OCI-LY1 (cell line): ENCODE measurements around the gene CC2D1A.
A peak's percentile ranks its signal among the peaks of the same experiment; 100 is the strongest.

ENCODE experiments used
- H2AFZ ChIP-seq: fragments of 200-600 bp; sonication (generic), shearing (Covaris generic); 2 replicates; pipeline ENCODE4 v1.6.0; 2014; ENCODE audit warnings: antibody characterized with exemption, mild to moderate bottlenecking, low read length
- H3F3A ChIP-seq: fragments of 200-600 bp; sonication (generic), shearing (Covaris generic); 2 replicates; pipeline ENCODE4 v1.6.0; 2014; ENCODE audit warnings: mild to moderate bottlenecking, antibody characterized with exemption, low read length, moderate library complexity; ENCODE audit not compliant: insufficient read depth
- H3K27ac ChIP-seq: fragments of 200-600 bp; sonication (generic); 2 replicates; pipeline ENCODE4 v1.5.1; 2014; ENCODE audit warnings: low read length, mixed run types, mild to moderate bottlenecking, low read depth; ENCODE audit not compliant: poor library complexity, severe bottlenecking
- H3K27me3 ChIP-seq: fragments of 200-600 bp; sonication (generic); 2 replicates; pipeline ENCODE4 v1.6.0; 2014; ENCODE audit warnings: antibody characterized with exemption, mild to moderate bottlenecking, low read length, moderate library complexity; ENCODE audit not compliant: insufficient read depth
- H3K36me3 ChIP-seq: fragments of 200-600 bp; sonication (generic); 2 replicates; pipeline ENCODE4 v1.6.1; 2014; ENCODE audit warnings: mild to moderate bottlenecking, antibody characterized with exemption, low read length, moderate library complexity, mixed read lengths; ENCODE audit not compliant: insufficient read depth
- H3K4me1 ChIP-seq: fragments of 200-600 bp; sonication (generic); 2 replicates; pipeline ENCODE4 v1.5.1; 2014; ENCODE audit warnings: mild to moderate bottlenecking, low read length, moderate library complexity; ENCODE audit not compliant: insufficient read depth, severe bottlenecking
- H3K4me2 ChIP-seq: fragments of 200-600 bp; sonication (generic), shearing (Covaris generic); 2 replicates; pipeline ENCODE4 v1.6.1; 2014; ENCODE audit warnings: low read length
- H3K4me3 ChIP-seq: fragments of 200-600 bp; sonication (generic); 2 replicates; pipeline ENCODE4 v1.5.1; 2014; ENCODE audit warnings: low read length, low read depth, mild to moderate bottlenecking, mixed read lengths; ENCODE audit not compliant: poor library complexity, severe bottlenecking
- H3K79me2 ChIP-seq: fragments of 200-600 bp; shearing (Covaris generic); 2 replicates; pipeline ENCODE4 v1.6.1; 2016; ENCODE audit warnings: mixed run types, low read length, mixed read lengths; ENCODE audit not compliant: insufficient read depth
- H3K9ac ChIP-seq: fragments of 200-600 bp; sonication (generic), shearing (Covaris generic); 2 replicates; pipeline ENCODE4 v1.6.1; 2014; ENCODE audit warnings: mild to moderate bottlenecking, low read length, mixed read lengths
- H3K9me2 ChIP-seq: fragments of 200-600 bp; sonication (generic), shearing (Covaris generic); 2 replicates; pipeline ENCODE4 v1.6.1; 2014; ENCODE audit warnings: low read depth, mild to moderate bottlenecking, low read length, mixed read lengths
- H3K9me3 ChIP-seq: fragments of 200-600 bp; shearing (Covaris generic); 2 replicates; pipeline ENCODE4 v1.6.1; 2014; ENCODE audit warnings: low read length, mixed read lengths
- H4K20me1 ChIP-seq: fragments of 200-600 bp; sonication (generic), shearing (Covaris generic); 2 replicates; pipeline ENCODE4 v1.6.0; 2016; ENCODE audit warnings: mild to moderate bottlenecking, low read length; ENCODE audit not compliant: insufficient read depth
- CTCF ChIP-seq: fragments of 200-600 bp; sonication (generic), shearing (Covaris generic); IDR thresholded peaks from 2 replicates; pipeline ENCODE4 v1.5.1; 2017; ENCODE audit warnings: mild to moderate bottlenecking, antibody characterized with exemption, low read length, moderate library complexity, mixed read lengths
- EZH2 ChIP-seq: fragments of 200-600 bp; sonication (generic), shearing (Covaris generic); IDR thresholded peaks from 2 replicates; pipeline ENCODE4 v1.8.0; 2017; ENCODE audit warnings: borderline replicate concordance, mixed run types, mild to moderate bottlenecking, antibody characterized with exemption, low read length, moderate library complexity, mixed read lengths

CC2D1A gene

GRCh38 chr19:13870873-13871272 is 35.1 kb upstream of the CC2D1A start:
- TF ChIP-seq CTCF (no peak), EZH2 (no peak)
- Histone ChIP-seq H3K9ac (no peak overlapping the region), H3K27ac (no peak overlapping the region), H3K27me3 (peaks cover 11% of the 10 kb centered on the region; the same call in 1 of the 2 replicates), H2AFZ (no peak overlapping the region), H3K79me2 (no peaks in the 10 kb centered on the region), H3K4me1 (no peaks in the 10 kb centered on the region), H3K9me3 (no peaks in the 10 kb centered on the region), H3K4me3 (no peak overlapping the region), H3K36me3 (no peaks in the 10 kb centered on the region), H3K9me2 (no peaks in the 10 kb centered on the region), H3K4me2 (no peak overlapping the region), H3F3A (no peaks in the 10 kb centered on the region), H4K20me1 (no peaks in the 10 kb centered on the region)

- no peak overlapping the region for H2AFZ ChIP-seq
- peaks cover 11% of the 10 kb centered on the region; the same call in 1 of the 2 replicates for H3K27me3 ChIP-seq
- H4K20me1 ChIP-seq, result no peaks in the 10 kb centered on the region
- H3K4me2 ChIP-seq, result peak overlapping the region; percentile 64
- no peaks in the 10 kb centered on the region for H3K4me1 ChIP-seq
- no peak overlapping the region; the same call in 1 of the 2 replicates for H3K9ac ChIP-seq
- no peaks in the 10 kb centered on the region for H3K9me3 ChIP-seq
- no peaks in the 10 kb centered on the region for H3K79me2 ChIP-seq
- H3K9me2 ChIP-seq, result no peaks in the 10 kb centered on the region
- H3K27ac ChIP-seq, result no peak overlapping the region
- H3K4me3 ChIP-seq, result peak overlapping the region; percentile 53
- TF ChIP-seq EZH2 (no peak), CTCF (no peak)
- no peaks in the 10 kb centered on the region for H3K36me3 ChIP-seq
- H3F3A ChIP-seq, result no peaks in the 10 kb centered on the region
Measured at GRCh38 chr19:13872339-13872694, 33.7 kb upstream of the CC2D1A start.

- H3K9me2 ChIP-seq, result no peaks in the 10 kb centered on the region
- H3K27ac ChIP-seq, result no peak overlapping the region
- H3K36me3 ChIP-seq, result no peaks in the 10 kb centered on the region
- no peaks in the 10 kb centered on the region for H3K4me1 ChIP-seq
- H3K9ac ChIP-seq, result peak overlapping the region; percentile 23; the same call in 1 of the 2 replicates
- no peak overlapping the region for H2AFZ ChIP-seq
- H3K4me2 ChIP-seq, result peak overlapping the region; percentile 64
- no peaks in the 10 kb centered on the region for H3K9me3 ChIP-seq
- H3K4me3 ChIP-seq, result peak overlapping the region; percentile 53
- TF ChIP-seq EZH2, result no peak
- TF ChIP-seq CTCF, result peak; percentile 56
- H3K79me2 ChIP-seq, result no peaks in the 10 kb centered on the region
- 0 out of 2 replicates have a peak, but pooled peaks cover 11% of the 10 kb centered on the region for H3K27me3 ChIP-seq
- no peaks in the 10 kb centered on the region for H3F3A ChIP-seq
- H4K20me1 ChIP-seq, result no peaks in the 10 kb centered on the region
Measured at GRCh38 chr19:13872695-13873389, 33.2 kb upstream of the CC2D1A start.
